ENCODE data around the gene TSHR.
A peak's percentile ranks its signal among the peaks of the same experiment; 100 is the strongest.
"Not testable (repeated sequence)": the region's sequence is repeated elsewhere in the genome, so short reads cannot be mapped to it uniquely, and the experiment has no call there.

TSHR gene

GRCh38 chr14:80996049-80996901 lies 40.9 kb downstream of the TSHR start:
- peak; percentile 77 for DNase-seq (ENCODE audit: low read depth)

DNA sequence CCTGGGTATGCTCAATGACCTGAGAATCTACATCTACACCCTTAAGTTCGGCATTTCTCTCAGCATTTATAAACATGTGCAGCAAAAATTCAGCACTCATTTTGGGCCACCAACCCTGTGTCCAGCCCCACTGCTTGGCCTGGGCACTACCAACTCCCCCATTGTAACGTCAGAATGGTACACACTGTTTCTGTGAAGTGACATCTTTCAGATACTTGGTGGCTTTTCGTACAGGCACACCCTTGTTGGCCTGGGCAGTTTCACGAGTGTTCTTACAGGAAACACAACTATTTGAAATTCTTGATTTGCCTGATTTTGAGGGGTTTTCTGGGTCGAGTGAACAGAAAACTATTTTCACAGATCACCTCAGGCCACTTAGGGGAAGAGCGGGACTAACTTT lies 46.0 kb downstream of the TSHR start:
- no peak for DNase-seq (ENCODE audit: low read depth)

- DNase-seq (ENCODE audit: low read depth) = no peak
Observed at GRCh38 chr14:81004575-81004974, 49.2 kb downstream of the TSHR start.

DNA sequence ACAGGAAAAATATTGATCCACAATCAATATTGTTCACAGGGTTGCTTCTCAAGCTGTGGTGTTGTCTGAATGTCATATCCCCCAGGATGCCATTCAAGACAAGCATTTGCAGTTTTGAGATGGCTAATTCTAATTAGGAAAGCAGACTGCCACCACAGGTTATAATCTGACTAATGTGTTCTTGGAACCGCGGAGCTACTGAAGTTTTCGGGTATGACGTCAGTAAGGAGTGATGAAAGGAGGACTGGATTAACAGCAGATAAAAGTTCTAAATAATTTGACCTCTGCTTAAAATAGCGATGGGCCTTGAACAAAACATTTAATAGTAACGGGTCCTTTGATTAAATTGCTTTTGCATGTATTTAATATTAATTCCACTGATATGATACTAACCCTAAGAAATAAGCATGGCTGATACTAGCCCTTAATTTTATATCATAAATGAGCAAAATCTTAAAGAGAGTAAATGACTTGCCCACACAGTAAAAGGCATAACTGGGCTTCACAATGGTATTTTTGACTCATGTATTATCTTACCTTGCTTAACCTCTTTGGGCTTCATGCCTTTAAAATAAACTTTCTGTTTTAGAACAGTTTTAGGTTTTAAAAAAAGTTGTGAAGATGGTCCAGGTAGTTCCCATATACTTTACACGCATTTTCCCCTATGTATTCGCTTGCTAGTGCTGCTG lies 50.3 kb downstream of the TSHR start:
- DNase-seq (ENCODE audit: low read depth) = no peak

DNA sequence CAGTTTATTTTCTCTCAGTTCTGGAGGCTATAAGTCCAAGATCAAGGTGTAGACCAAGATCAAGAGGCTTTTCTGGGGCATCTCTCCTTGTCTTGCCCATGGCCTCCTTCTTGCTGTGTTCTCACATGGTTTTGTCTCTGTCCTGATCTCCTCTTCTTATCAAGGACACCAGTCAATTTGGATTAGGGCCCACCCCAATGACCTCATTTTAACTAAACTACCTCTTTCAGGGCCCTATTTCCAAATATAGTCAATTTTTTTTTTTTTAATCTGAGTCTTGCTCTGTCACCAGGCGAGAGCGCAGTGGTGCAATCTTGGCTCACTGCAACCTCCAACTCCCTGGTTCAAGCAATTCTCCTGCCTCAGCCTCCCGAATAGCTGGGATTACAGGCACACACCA lies 50.8 kb downstream of the TSHR start:
- no peak for DNase-seq (ENCODE audit: low read depth)

GRCh38 chr14:81007131-81007530 lies 51.7 kb downstream of the TSHR start:
- DNase-seq (ENCODE audit: low read depth) = no peak

DNA sequence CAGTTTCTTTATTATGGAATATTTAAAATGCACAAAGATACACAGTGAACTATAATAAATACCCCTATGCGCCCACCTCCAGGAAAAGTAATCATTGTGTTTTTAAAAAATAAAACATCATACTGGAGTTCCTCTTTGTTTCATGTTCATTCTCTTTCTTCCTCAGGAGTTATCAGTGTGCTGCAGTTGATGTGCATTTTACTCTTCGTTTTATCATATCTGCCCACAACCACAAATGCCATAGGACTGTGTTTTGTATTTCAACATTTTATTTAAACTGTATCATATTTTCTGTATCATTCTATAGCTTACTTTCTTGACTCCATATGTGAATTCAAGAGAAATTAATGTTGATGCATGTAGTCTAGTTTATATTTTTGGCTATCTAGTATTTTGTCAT lies 53.9 kb downstream of the TSHR start:
- no peak for DNase-seq (ENCODE audit: low read depth)

DNA sequence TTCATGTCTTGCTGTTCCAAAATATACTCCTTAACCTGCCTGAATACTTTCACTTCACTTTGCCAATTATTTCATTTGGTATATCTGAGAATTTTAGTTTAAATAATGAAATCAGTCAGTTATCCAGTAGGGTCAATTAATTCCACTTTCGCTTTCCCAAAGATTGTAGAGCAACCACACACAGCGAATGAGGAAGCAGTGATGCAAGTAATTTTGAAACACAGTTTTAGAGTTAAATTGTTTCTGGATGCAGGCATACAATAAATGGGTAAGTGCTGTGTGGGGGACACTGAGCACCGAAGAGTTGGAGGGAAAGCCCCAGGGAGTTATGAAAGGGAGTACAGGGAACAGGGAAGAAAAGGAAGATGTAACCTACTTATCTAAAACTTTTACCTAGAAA lies 62.8 kb downstream of the TSHR start:
- DNase-seq (ENCODE audit: low read depth) = no peak

DNA sequence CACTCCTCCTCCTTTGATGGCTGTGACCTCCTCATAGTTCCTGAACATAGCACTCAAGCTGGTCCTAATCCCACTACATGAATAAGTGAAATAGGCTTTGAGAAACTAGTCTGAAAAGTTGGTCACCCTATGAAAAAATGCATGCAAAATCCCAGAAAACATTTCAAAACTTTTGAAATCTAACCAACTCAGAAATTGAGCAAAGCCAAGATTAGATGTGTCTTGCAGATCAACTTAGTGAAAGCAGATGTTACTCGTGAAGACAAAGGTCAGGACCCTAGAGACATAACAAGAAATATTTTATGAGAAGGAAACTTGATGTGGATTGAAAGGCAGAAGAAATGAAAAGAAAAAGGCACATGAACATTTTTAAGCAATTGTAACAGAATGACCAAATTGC lies 63.3 kb downstream of the TSHR start:
- no peak for DNase-seq (ENCODE audit: low read depth)

GRCh38 chr14:81019113-81019512 lies 63.7 kb downstream of the TSHR start:
- DNase-seq (ENCODE audit: low read depth) = not testable (repeated sequence)

DNA sequence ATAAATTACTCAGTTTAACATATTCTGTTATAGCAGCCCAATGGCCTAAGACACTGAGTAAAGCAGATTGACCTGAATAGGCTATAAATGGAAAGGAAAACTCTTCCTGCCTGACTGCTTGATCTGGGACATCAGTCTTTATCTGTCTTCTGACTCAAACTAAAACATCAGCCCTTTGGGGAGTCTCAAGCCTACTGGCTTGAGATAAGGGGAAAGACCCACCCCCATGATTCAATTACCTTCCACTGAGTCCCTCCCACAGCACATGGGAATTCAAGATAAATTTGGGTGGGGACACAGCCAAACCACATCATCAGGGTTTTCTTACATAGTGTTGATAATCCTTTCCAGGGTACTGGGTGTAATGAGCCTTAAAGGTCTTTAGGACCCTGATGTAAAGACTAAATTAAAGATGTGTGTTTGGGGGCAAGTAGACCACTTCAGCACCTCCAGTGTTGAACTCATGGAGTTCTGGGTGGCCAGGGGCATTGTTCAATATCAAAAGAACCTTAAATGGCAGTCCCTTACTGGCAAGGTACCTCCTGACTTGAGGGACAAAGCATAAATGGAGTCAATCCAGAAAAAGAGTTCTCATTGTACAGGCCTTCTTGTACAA lies 67.8 kb downstream of the TSHR start:
- DNase-seq (ENCODE audit: low read depth) = no peak

DNA sequence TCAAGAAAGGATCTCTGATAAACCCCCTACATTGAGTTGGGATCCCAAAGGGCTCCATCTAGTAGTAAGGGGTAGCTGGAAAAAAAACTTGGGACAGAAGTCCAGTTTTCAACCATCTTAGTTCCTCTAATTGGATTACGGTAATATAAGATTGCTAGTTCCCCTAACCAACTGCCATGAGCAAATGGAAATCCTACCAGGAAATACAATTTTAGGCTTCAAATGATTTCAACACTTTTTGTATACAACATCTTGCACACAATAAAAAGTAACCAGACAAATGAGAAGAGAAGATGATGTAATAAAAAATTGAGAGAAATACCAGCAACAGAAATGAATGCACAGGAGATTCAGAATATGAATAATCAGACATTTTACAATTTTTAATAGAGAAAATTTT lies 73.0 kb downstream of the TSHR start:
- DNase-seq (ENCODE audit: low read depth) = no peak

DNA sequence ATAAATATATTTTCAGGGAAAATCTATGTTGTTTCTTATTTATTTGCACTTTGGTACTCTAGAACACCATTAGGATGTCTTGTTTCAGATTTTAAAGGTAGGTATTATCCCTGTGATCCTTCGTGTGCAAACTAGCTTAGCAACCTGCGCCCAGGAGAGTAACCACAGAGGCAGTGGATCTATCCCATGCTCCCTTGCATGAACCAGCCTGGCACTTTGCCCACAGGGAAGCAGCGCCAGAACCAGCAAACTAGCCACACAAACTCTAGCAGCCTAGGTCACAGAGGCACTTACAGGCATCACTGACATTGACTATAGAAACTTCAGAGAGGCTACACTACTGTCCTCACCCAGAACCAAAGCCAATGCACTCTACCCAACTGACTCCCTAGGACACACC lies 76.1 kb downstream of the TSHR start:
- no peak for DNase-seq (ENCODE audit: low read depth)

DNA sequence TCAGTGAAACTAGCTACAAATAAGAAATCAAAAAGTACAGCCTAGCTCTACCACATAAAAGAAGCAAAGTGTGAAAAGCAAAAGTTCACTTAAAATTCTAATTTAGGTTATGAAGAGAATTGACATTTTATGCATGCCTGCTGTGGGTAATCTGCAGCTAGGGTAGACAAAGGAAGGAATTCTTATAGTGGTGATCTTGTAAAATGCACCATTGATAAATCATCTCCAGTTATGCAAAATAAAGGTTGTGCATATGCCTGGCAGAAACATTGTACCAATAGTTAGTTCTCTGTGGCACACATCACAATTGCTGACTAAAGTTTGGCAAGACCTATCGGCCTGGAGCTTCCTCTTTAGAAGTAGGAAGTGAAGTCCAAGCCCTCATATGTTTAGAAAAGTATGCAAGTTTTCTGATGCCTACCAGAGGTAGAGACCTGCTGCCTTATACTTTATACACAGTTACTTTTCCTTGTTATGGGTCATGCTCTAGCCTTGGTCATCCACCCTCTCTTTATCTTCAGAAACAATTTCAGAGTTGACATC lies 78.3 kb downstream of the TSHR start:
- no peak for DNase-seq (ENCODE audit: low read depth)

- DNase-seq (ENCODE audit: low read depth) = no peak
Observed at GRCh38 chr14:81042438-81042837, 87.0 kb downstream of the TSHR start.

DNA sequence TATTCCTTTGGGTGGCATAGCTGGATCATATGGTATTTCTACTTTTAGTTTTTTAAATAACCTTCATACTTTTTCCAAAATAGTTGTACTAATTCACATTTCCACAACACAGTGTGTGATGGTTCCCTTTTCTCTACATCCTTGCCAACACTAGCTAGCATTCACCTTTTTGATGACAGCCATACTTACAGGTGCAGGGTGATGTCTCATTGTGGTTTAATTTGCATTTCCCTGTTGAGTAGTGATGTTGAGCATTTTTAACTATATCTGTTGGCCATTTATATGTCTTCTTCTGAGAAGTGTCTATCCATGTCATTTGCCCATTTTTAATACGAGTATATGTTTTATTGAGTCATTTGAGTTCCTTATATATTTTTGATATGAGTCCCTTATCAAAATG lies 96.1 kb downstream of the TSHR start:
- no peak for DNase-seq (ENCODE audit: low read depth)

DNA sequence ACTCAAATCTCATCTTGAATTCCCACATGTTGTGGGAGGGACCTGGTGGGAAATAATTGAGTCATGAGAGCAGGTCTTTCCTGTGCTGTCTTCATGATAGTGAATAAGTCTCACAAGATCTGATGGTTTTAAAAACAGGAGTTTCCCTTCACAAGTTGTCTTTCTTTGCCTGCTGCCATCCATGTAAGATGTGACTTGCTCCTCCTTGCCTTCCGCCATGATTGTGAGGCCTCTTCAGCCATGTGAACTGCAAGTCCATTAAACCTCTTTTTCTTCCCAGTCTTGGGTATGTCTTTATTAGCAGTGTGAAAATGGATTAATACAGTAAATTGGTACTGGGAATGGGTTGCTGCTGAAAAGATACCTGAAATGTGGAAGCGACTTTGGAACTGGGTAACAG lies 98.6 kb downstream of the TSHR start:
- DNase-seq (ENCODE audit: low read depth) = not testable (repeated sequence)

DNA sequence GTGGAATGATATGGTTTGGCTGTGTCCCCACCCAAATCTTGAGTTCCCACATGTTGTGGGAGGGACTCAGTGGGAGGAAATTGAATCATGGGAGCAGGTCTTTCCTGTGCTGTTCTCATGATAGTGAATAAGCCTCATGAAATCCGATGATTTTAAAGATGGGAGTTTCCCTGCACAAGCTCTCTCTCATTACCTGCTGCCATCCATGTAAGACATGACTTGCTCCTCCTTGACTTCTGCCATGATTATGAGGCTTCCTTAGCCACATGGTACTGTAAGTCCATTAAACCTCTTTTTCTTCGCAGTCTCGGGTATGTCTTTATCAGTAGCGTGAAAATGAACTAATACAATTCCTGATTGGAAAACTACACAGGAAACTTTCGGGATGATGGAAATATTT lies 100.5 kb downstream of the TSHR start:
- DNase-seq (ENCODE audit: low read depth) = no peak

GRCh38 chr14:81062380-81062779 lies 107.0 kb downstream of the TSHR start:
- no peak for DNase-seq (ENCODE audit: low read depth)

- DNase-seq (ENCODE audit: low read depth) = peak; percentile 2
Observed at GRCh38 chr14:81062816-81063215, 107.4 kb downstream of the TSHR start.

GRCh38 chr14:81066672-81067071 lies 111.3 kb downstream of the TSHR start:
- DNase-seq (ENCODE audit: low read depth) = peak; percentile 21

- DNase-seq (ENCODE audit: low read depth) = no peak
Observed at GRCh38 chr14:81067156-81067555, 111.7 kb downstream of the TSHR start.

Data from EH (cell line).